HepG2 (cell line): ENCODE results near the gene GP2. TPM values are rescaled to one million over a fixed set of nuclear protein-coding genes. Genes with fewer than 3 reads are reported as not detected.
A peak's percentile ranks its signal among the peaks of the same experiment; 100 is the strongest.

Experiments
- ATAC-seq: fragments of 200-7000 bp; cut with Tn5 transposase; 3 replicates; pipeline ENCODE4 v1.9.1; 2020; ENCODE audit warnings: mild to moderate bottlenecking, moderate library complexity
- BruUV-seq: library from RNA; stranded (reverse); fragments of 400-500 nt; replicated peaks from 2 replicates; lab custom pipeline; 2021; lab: Mats Ljungman, UMichigan
- CTCF ChIA-PET: fragments of 300-600 bp; formaldehyde crosslinking; extraction: SDS; loops from one replicate; lab custom pipeline; 2021; ENCODE audit warnings: low total read pairs, inconsistent platforms, low intra/inter-chr PET ratio; lab: Yijun Ruan, JAX
- POLR2A ChIA-PET: fragments of 350-600 bp; sonication (Branson Sonifier 250); formaldehyde crosslinking; loops from one replicate; lab custom pipeline; 2020; ENCODE audit warnings: antibody characterized with exemption, inconsistent platforms; lab: Yijun Ruan, JAX
- DNase-seq: peaks from one replicate; pipeline ENCODE4 v3.0.0-alpha.2; 2015; ENCODE audit warnings: low spot score
- FAIRE-seq: peaks from 3 replicates; lab custom pipeline; 2011; peaks lifted over from hg19 to GRCh38; lab: Jason Lieb, UNC
- H2AFZ ChIP-seq: one replicate; pipeline ENCODE4 v1.6.1; 2011; ENCODE audit warnings: low read length, inconsistent platforms
- H3K27ac ChIP-seq: fragments of 300-600 bp; 3 replicates; pipeline ENCODE4 v1.8.0; 2011; ENCODE audit warnings: mixed run types, mild to moderate bottlenecking, mixed read lengths, low read length, inconsistent platforms; ENCODE audit not compliant: insufficient read depth; ENCODE audit errors: extremely low read length
- H3K27me3 ChIP-seq, 2 experiments: fragments of 200-600 bp in 1 of 2; 2 replicates in 1 of 2; 3 replicates in 1 of 2; pipeline versions ENCODE4 v1.6.0 to v1.8.0; 2011; ENCODE audit warnings: low read length in 2 of 2, mild to moderate bottlenecking in 2 of 2, moderate library complexity in 2 of 2, inconsistent platforms in 1 of 2; ENCODE audit not compliant: insufficient read depth in 2 of 2, control insufficient read depth in 1 of 2
- H3K36me3 ChIP-seq, 2 experiments: fragments of 200-600 bp in 1 of 2; replicated peaks in 1 of 2; 2 replicates in 1 of 2; 3 replicates in 1 of 2; pipeline versions ENCODE4 v1.5.1 to v1.8.0; 2011; ENCODE audit warnings: low read length in 2 of 2, inconsistent platforms in 1 of 2; ENCODE audit not compliant: insufficient read depth in 2 of 2, control insufficient read depth in 1 of 2
- H3K4me1 ChIP-seq: 2 replicates; pipeline ENCODE4 v1.5.1; 2012; ENCODE audit warnings: low read length, inconsistent platforms; ENCODE audit not compliant: insufficient read depth
- H3K4me2 ChIP-seq: 2 replicates; pipeline ENCODE4 v1.6.0; 2011; ENCODE audit warnings: low read depth, low read length, inconsistent platforms
- H3K4me3 ChIP-seq, 3 experiments: fragments of 200-600 bp in 1 of 3; sonication (generic), shearing (Covaris generic) in 1 of 3; replicated peaks in 1 of 3; 2 replicates each; pipeline ENCODE4 v1.5.1; 2011 to 2016; ENCODE audit warnings: low read length in 3 of 3, inconsistent platforms in 2 of 3, low read depth in 2 of 3, mild to moderate bottlenecking in 2 of 3, control low read depth in 1 of 3, mixed read lengths in 1 of 3; ENCODE audit not compliant: insufficient read depth in 1 of 3
- H3K79me2 ChIP-seq: one replicate; pipeline ENCODE4 v1.6.1; 2011; ENCODE audit warnings: low read length, inconsistent platforms; ENCODE audit not compliant: insufficient read depth
- H3K9ac ChIP-seq: 2 replicates; pipeline ENCODE4 v1.6.0; 2011; ENCODE audit warnings: mild to moderate bottlenecking, low read depth, low read length, inconsistent platforms; ENCODE audit not compliant: insufficient read depth
- H3K9me3 ChIP-seq: 2 replicates; pipeline ENCODE4 v1.5.1; 2012; ENCODE audit warnings: mild to moderate bottlenecking, low read length
- H4K20me1 ChIP-seq: 2 replicates; pipeline ENCODE4 v1.6.0; 2011; ENCODE audit warnings: inconsistent platforms, mild to moderate bottlenecking, low read length, moderate library complexity; ENCODE audit not compliant: insufficient read depth
- FOXO1 ChIP-seq: sonication (generic); formaldehyde crosslinking; IDR thresholded peaks from 2 replicates; pipeline ENCODE4 v1.4.0; 2020; ENCODE audit warnings: missing genetic modification reagents
- GTF3A ChIP-seq: sonication (generic); formaldehyde crosslinking; conservative IDR thresholded peaks from 2 replicates; pipeline ENCODE4 v1.4.0; 2020; ENCODE audit warnings: mild to moderate bottlenecking, missing genetic modification reagents
- HHEX ChIP-seq: IDR thresholded peaks from 2 replicates; pipeline ENCODE4 v1.6.1; 2016; ENCODE audit warnings: control low read depth
- HMGA1 ChIP-seq: sonication (generic); formaldehyde crosslinking; conservative IDR thresholded peaks from 2 replicates; pipeline ENCODE4 v1.4.0; 2020; ENCODE audit warnings: missing genetic modification reagents
- MIER2 ChIP-seq: IDR thresholded peaks from 2 replicates; pipeline ENCODE4 v1.6.1; 2016; ENCODE audit warnings: missing biosample characterization, missing genetic modification reagents
- MTA1 ChIP-seq: sonication (generic); formaldehyde crosslinking; IDR thresholded peaks from 2 replicates; pipeline ENCODE4 v1.4.0; 2020; ENCODE audit warnings: missing genetic modification reagents, mild to moderate bottlenecking, borderline replicate concordance
- SAFB2 ChIP-seq: sonication (generic); formaldehyde crosslinking; IDR thresholded peaks from 2 replicates; pipeline ENCODE4 v1.5.1; 2020; ENCODE audit warnings: missing genetic modification reagents, low read depth, mild to moderate bottlenecking, borderline replicate concordance
- SNAI1 ChIP-seq: sonication (generic); formaldehyde crosslinking; IDR thresholded peaks from 2 replicates; pipeline ENCODE4 v1.5.0; 2020; ENCODE audit warnings: mild to moderate bottlenecking, missing genetic modification reagents, borderline replicate concordance
- SOX5 ChIP-seq: IDR thresholded peaks from 2 replicates; pipeline ENCODE4 v1.6.1; 2016; ENCODE audit warnings: borderline replicate concordance
- ZNF232 ChIP-seq: sonication (generic); formaldehyde crosslinking; IDR thresholded peaks from 2 replicates; pipeline ENCODE4 v1.4.0; 2020; ENCODE audit warnings: missing genetic modification reagents, borderline replicate concordance
- ZNF274 ChIP-seq: sonication (generic); formaldehyde crosslinking; IDR thresholded peaks from 2 replicates; pipeline ENCODE4 v1.5.1; 2020; ENCODE audit warnings: mild to moderate bottlenecking, missing genetic modification reagents
- ZNF883 ChIP-seq: sonication (generic); formaldehyde crosslinking; IDR thresholded peaks from 2 replicates; pipeline ENCODE4 v1.5.1; 2020; ENCODE audit warnings: mild to moderate bottlenecking, missing genetic modification reagents; ENCODE audit errors: not compliant biosample characterization
- ZSCAN30 ChIP-seq: sonication (generic); formaldehyde crosslinking; IDR thresholded peaks from 2 replicates; pipeline ENCODE4 v1.5.0; 2020; ENCODE audit warnings: mild to moderate bottlenecking, missing genetic modification reagents
- WGBS: methylation state at CpG from one replicate; pipeline ENCODE4 v1.1.6; 2017; ENCODE audit warnings: low lambda C conversion rate; 5-methylcytosine and 5-hydroxymethylcytosine counted together
- in situ Hi-C: cut with HindIII; loops from 2 replicates; pipeline ENCODE4 v1.10.0; 2017; ENCODE audit warnings: low pct_unique_long_range_greater_than_20kb; ENCODE audit not compliant: extremely low pct_ligation_motif_present
- intact Hi-C: fragments of 100-400 bp; cut with micrococcal nuclease; formaldehyde crosslinking; loops from one replicate; pipeline ENCODE4 v1.10.0; 2022; ENCODE audit not compliant: unreplicated experiment
- polyA plus RNA-seq, 8 experiments: library from polyadenylated mRNA; depleted of rRNA in 3 of 8; stranded (reverse) in 7 of 8; unstranded in 1 of 8; fragments of >200 nt; fragmentation: Illumina TruSeq in 4 of 8; extraction: Trizol in 4 of 8; gene quantifications; 2 replicates each; pipeline versions ENCODE4 v1.2.1 to v1.2.3, GENCODE V29; 2011 to 2016; ENCODE audit warnings: low read depth in 4 of 8, missing spikeins in 1 of 8, mixed read lengths in 1 of 8; ENCODE audit not compliant: insufficient read depth in 1 of 8
- total RNA-seq, 5 experiments: library from RNA; depleted of rRNA; stranded (reverse); fragments of >200 nt; fragmentation: Illumina TruSeq; extraction: Trizol; gene quantifications; 2 replicates each; pipeline ENCODE4 v1.2.3, GENCODE V29; 2016; ENCODE audit warnings: low read depth in 1 of 5
- TF ChIP-seq, protein P1 (sequence below): sonication (generic); formaldehyde crosslinking; IDR thresholded peaks from 2 replicates; pipeline ENCODE4 v1.8.1; 2023; ENCODE audit warnings: missing genetic modification reagents, inconsistent platforms, borderline replicate concordance
- TF ChIP-seq, protein P2 (sequence below): sonication (generic); formaldehyde crosslinking; IDR thresholded peaks from 2 replicates; pipeline ENCODE4 v1.4.0; 2020; ENCODE audit warnings: mild to moderate bottlenecking, missing genetic modification reagents
- TF ChIP-seq, protein P3 (sequence below): sonication (generic); formaldehyde crosslinking; IDR thresholded peaks from 2 replicates; pipeline ENCODE4 v1.5.0; 2020; ENCODE audit warnings: mild to moderate bottlenecking, missing genetic modification reagents

The GP2 gene
- total and polyA plus RNA-seq, 2 of the 13 experiments (the other 11 are each of a cell fraction or from before 2014, with no cell fraction given), result 0.15 to 0.69 TPM

DNA sequence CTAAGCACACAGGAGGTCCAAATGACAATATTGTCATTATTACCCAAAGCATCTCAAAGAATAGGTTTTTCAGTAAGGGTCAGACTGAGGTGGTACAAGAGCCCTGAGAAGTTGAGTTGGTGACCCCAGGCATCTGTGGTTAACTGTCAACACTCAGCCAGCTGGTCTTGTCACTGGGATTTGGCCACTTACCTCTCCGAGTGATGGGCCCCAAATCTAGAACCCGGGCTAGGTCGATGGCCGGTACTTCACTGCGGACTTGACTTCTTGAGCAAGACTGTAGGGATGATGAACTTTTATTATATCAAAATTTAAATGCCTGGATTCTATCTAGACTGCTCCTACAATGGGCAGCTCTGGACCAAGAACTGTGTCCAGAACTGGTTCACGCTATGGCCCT is 11.5 kb downstream of the GP2 start:
- DNase-seq, result no peak
- Histone ChIP-seq H3K27ac (no peak overlapping the region), H3K79me2 (no peaks in the 10 kb centered on the region), H3K36me3 (no peaks in the 10 kb centered on the region), H3K9ac (no peak overlapping the region), H3K27me3 (peaks cover 0 to 5% of the 10 kb centered on the region in 2 experiments; a peak in 2 of 5 replicates), H4K20me1 (no peaks in the 10 kb centered on the region), H3K4me3 (no peak overlapping the region), H2AFZ (no peak overlapping the region), H3K4me1 (no peaks in the 10 kb centered on the region), H3K4me2 (no peak overlapping the region), H3K9me3 (no peaks in the 10 kb centered on the region)
- POLR2A ChIA-PET, result no interaction called here
- WGBS, result 9% methylated on average over 6 of the region's 6 CpGs
- no peak for FAIRE-seq
- intact Hi-C loops (no loop called here), in situ Hi-C loops (loop anchor here (25.0 kb wide), 1 partner anchor 728 kb away; no protein-coding TSS in a partner anchor)
- CTCF ChIA-PET, result no interaction called here
- TF ChIP-seq SOX5 (CRISPR knock-in tag), result no peak
- TF ChIP-seq GTF3A (CRISPR knock-in tag), result no peak
- TF ChIP-seq ZNF883, result no peak
- no peak for TF ChIP-seq MTA1
- TF ChIP-seq, protein P1, sequence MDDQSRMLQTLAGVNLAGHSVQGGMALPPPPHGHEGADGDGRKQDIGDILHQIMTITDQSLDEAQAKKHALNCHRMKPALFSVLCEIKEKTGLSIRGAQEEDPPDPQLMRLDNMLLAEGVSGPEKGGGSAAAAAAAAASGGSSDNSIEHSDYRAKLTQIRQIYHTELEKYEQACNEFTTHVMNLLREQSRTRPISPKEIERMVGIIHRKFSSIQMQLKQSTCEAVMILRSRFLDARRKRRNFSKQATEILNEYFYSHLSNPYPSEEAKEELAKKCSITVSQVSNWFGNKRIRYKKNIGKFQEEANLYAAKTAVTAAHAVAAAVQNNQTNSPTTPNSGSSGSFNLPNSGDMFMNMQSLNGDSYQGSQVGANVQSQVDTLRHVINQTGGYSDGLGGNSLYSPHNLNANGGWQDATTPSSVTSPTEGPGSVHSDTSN (CRISPR knock-in tag), result no peak
- no peak for TF ChIP-seq HHEX (CRISPR knock-in tag)
- no peak for TF ChIP-seq ZNF274 (CRISPR knock-in tag)
- no peak for TF ChIP-seq MIER2 (CRISPR knock-in tag)
- TF ChIP-seq HMGA1 (CRISPR knock-in tag), result no peak
- BruUV-seq, result no TSS peak
- no peak for ATAC-seq

DNA sequence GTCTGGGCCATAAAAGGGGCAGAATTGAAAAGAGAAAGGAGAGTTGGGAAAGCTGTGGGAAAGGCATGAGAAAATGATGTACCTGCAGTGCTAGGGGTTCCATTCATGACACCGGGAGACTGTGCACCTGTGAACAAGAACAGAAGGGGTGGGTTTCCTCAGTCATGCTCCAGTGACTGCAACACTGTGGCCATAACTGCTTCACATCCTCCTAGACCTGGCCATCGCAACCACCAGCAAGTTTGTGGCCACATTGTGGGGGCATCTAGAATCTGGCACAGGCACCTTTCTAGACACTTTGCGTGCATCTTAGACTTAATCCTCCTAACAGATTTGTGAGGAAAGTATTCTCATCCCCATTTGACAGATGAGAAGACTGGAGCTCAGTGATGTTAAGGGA is 12.7 kb downstream of the GP2 start:
- in situ Hi-C loops, result loop anchor here (25.0 kb wide), 1 partner anchor 727 kb away; no protein-coding TSS in a partner anchor
- Histone ChIP-seq H3K9ac (no peak overlapping the region), H3K36me3 (no peaks in the 10 kb centered on the region), H3K4me2 (no peak overlapping the region), H3K27me3 (peaks cover 0 to 5% of the 10 kb centered on the region in 2 experiments; a peak in 2 of 5 replicates), H3K4me1 (no peaks in the 10 kb centered on the region), H4K20me1 (no peaks in the 10 kb centered on the region), H3K9me3 (no peaks in the 10 kb centered on the region), H3K4me3 (no peak overlapping the region), H2AFZ (no peak overlapping the region), H3K27ac (no peak overlapping the region), H3K79me2 (no peaks in the 10 kb centered on the region)
- 10% methylated on average over 3 of the region's 3 CpGs for WGBS
- ChIA-PET POLR2A (no interaction called here), CTCF (no interaction called here)
- intact Hi-C loops, result no loop called here
- FAIRE-seq, result peak; percentile 21
- DNase-seq, result no peak
- no peak for ATAC-seq
- BruUV-seq, result no TSS peak
- no peak for TF ChIP-seq SNAI1 (CRISPR knock-in tag)
- TF ChIP-seq, protein P2, sequence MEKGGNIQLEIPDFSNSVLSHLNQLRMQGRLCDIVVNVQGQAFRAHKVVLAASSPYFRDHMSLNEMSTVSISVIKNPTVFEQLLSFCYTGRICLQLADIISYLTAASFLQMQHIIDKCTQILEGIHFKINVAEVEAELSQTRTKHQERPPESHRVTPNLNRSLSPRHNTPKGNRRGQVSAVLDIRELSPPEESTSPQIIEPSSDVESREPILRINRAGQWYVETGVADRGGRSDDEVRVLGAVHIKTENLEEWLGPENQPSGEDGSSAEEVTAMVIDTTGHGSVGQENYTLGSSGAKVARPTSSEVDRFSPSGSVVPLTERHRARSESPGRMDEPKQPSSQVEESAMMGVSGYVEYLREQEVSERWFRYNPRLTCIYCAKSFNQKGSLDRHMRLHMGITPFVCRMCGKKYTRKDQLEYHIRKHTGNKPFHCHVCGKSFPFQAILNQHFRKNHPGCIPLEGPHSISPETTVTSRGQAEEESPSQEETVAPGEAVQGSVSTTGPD, result no peak
- TF ChIP-seq, protein P3, sequence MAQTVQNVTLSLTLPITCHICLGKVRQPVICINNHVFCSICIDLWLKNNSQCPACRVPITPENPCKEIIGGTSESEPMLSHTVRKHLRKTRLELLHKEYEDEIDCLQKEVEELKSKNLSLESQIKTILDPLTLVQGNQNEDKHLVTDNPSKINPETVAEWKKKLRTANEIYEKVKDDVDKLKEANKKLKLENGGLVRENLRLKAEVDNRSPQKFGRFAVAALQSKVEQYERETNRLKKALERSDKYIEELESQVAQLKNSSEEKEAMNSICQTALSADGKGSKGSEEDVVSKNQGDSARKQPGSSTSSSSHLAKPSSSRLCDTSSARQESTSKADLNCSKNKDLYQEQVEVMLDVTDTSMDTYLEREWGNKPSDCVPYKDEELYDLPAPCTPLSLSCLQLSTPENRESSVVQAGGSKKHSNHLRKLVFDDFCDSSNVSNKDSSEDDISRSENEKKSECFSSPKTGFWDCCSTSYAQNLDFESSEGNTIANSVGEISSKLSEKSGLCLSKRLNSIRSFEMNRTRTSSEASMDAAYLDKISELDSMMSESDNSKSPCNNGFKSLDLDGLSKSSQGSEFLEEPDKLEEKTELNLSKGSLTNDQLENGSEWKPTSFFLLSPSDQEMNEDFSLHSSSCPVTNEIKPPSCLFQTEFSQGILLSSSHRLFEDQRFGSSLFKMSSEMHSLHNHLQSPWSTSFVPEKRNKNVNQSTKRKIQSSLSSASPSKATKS (CRISPR knock-in tag), result no peak
- TF ChIP-seq ZSCAN30 (CRISPR knock-in tag), result no peak
- TF ChIP-seq FOXO1 (CRISPR knock-in tag), result no peak
- TF ChIP-seq SAFB2, result no peak
- TF ChIP-seq ZNF232 (CRISPR knock-in tag), result no peak
